Mesenchymal stem cell (in vitro differentiated cells and primary cell): Measurements from ENCODE around the gene ABLIM2.

Experiments used
- DNase-seq: peaks from one replicate; pipeline ENCODE4 v3.0.0-alpha.2; 2013
- H2AFZ ChIP-seq: one replicate; pipeline ENCODE4 v1.6.1; 2013; ENCODE audit warnings: low read depth, mild to moderate bottlenecking, control low read depth, inconsistent platforms, low read length, moderate library complexity
- H2AK5ac ChIP-seq: 2 replicates; pipeline ENCODE4 v1.6.1; 2013; ENCODE audit warnings: low read length, moderate library complexity, mild to moderate bottlenecking, inconsistent platforms; ENCODE audit not compliant: severe bottlenecking
- H2BK120ac ChIP-seq: one replicate; pipeline ENCODE4 v1.6.1; 2013; ENCODE audit warnings: low read depth, mild to moderate bottlenecking, inconsistent platforms, low read length, moderate library complexity
- H2BK12ac ChIP-seq, 2 experiments: one replicate each; pipeline ENCODE4 v1.6.1; 2013; ENCODE audit warnings: inconsistent platforms in 2 of 2, low read length in 2 of 2, mild to moderate bottlenecking in 2 of 2, moderate library complexity in 2 of 2, control low read depth in 1 of 2
- H2BK15ac ChIP-seq: one replicate; pipeline ENCODE4 v1.6.1; 2013; ENCODE audit warnings: mild to moderate bottlenecking, low read depth, inconsistent platforms; ENCODE audit not compliant: poor library complexity, severe bottlenecking
- H2BK5ac ChIP-seq: 2 replicates; pipeline ENCODE4 v1.6.1; 2013; ENCODE audit warnings: low read depth, mild to moderate bottlenecking, low read length, control low read depth, inconsistent platforms; ENCODE audit not compliant: poor library complexity, severe bottlenecking
- H3K14ac ChIP-seq, 2 experiments: one replicate each; pipeline ENCODE4 v1.6.1; 2013; ENCODE audit warnings: inconsistent platforms in 2 of 2, low read length in 2 of 2, control low read depth in 1 of 2, mild to moderate bottlenecking in 1 of 2, moderate library complexity in 1 of 2
- H3K18ac ChIP-seq, 2 experiments: one replicate each; pipeline ENCODE4 v1.6.1; 2013; ENCODE audit warnings: inconsistent platforms in 2 of 2, low read length in 2 of 2, control low read depth in 1 of 2, low read depth in 1 of 2, mild to moderate bottlenecking in 1 of 2
- H3K23ac ChIP-seq, 2 experiments: one replicate each; pipeline ENCODE4 v1.6.1; 2013; ENCODE audit warnings: inconsistent platforms in 2 of 2, low read length in 2 of 2, mild to moderate bottlenecking in 2 of 2, moderate library complexity in 2 of 2, control low read depth in 1 of 2
- H3K27ac ChIP-seq: 2 replicates; pipeline ENCODE4 v1.5.1; 2013; ENCODE audit warnings: mild to moderate bottlenecking, moderate library complexity, low read length, control low read depth, inconsistent platforms; ENCODE audit not compliant: poor library complexity, severe bottlenecking
- H3K27me3 ChIP-seq, 2 experiments: 2 replicates each; pipeline versions ENCODE4 v1.6.1 to v1.7.0; 2013; ENCODE audit warnings: low read length in 2 of 2, mild to moderate bottlenecking in 2 of 2, moderate library complexity in 2 of 2, control low read depth in 1 of 2, inconsistent platforms in 1 of 2; ENCODE audit not compliant: control insufficient read depth in 1 of 2, insufficient read depth in 1 of 2
- H3K36me3 ChIP-seq, 2 experiments: 2 replicates each; pipeline versions ENCODE4 v1.6.1 to v1.7.0; 2013; ENCODE audit warnings: low read length in 2 of 2, control low read depth in 1 of 2, inconsistent platforms in 1 of 2, low read depth in 1 of 2, mild to moderate bottlenecking in 1 of 2; ENCODE audit not compliant: insufficient read depth in 2 of 2, control insufficient read depth in 1 of 2
- H3K4ac ChIP-seq, 2 experiments: one replicate each; pipeline ENCODE4 v1.6.1; 2013; ENCODE audit warnings: inconsistent platforms in 2 of 2, low read length in 2 of 2, mild to moderate bottlenecking in 2 of 2, moderate library complexity in 2 of 2, control low read depth in 1 of 2, low read depth in 1 of 2
- H3K4me1 ChIP-seq: 2 replicates; pipeline ENCODE4 v1.6.1; 2013; ENCODE audit warnings: low read depth, low read length, control low read depth; ENCODE audit not compliant: control insufficient read depth, insufficient read depth
- H3K4me2 ChIP-seq: 2 replicates; pipeline ENCODE4 v1.6.1; 2013; ENCODE audit warnings: low read length, mild to moderate bottlenecking, inconsistent platforms; ENCODE audit not compliant: poor library complexity, severe bottlenecking
- H3K4me3 ChIP-seq, 2 experiments: 2 replicates each; pipeline versions ENCODE4 v1.5.1 to v1.7.0; 2013; ENCODE audit warnings: low read length in 2 of 2, mild to moderate bottlenecking in 2 of 2, control low read depth in 1 of 2, low read depth in 1 of 2; ENCODE audit not compliant: insufficient read depth in 1 of 2
- H3K79me1 ChIP-seq: replicated peaks from 2 replicates; pipeline ENCODE4 v1.6.1; 2013; ENCODE audit warnings: mild to moderate bottlenecking, control low read depth, low read length, inconsistent platforms; ENCODE audit not compliant: poor library complexity, severe bottlenecking
- H3K9ac ChIP-seq: 2 replicates; pipeline ENCODE4 v1.7.0; 2013; ENCODE audit warnings: mild to moderate bottlenecking, low read length, moderate library complexity
- H3K9me3 ChIP-seq: 2 replicates; pipeline ENCODE4 v1.7.0; 2013; ENCODE audit warnings: mild to moderate bottlenecking, low read length; ENCODE audit not compliant: control insufficient read depth
- H4K8ac ChIP-seq: one replicate; pipeline ENCODE4 v1.6.1; 2013; ENCODE audit warnings: inconsistent platforms, mild to moderate bottlenecking, low read length, moderate library complexity
- H4K91ac ChIP-seq: one replicate; pipeline ENCODE4 v1.6.1; 2013; ENCODE audit warnings: mild to moderate bottlenecking, low read length, inconsistent platforms
- WGBS: methylation state at CpG from one replicate; pipeline ENCODE4 v1.1.7; 2013; ENCODE audit warnings: mixed read lengths; 5-methylcytosine and 5-hydroxymethylcytosine counted together

ABLIM2 gene

GRCh38 chr4:7955393-7955792, 203.2 kb downstream of the ABLIM2 start:
- no peaks in the 10 kb centered on the region for H3K36me3 ChIP-seq
- no peak for DNase-seq
- H3K79me1 ChIP-seq = no peaks in the 10 kb centered on the region
- no peak overlapping the region for H4K8ac ChIP-seq
- no peak overlapping the region for H3K4me2 ChIP-seq
- H2BK15ac ChIP-seq = no peak overlapping the region
- H3K14ac ChIP-seq = no peak overlapping the region
- no peak overlapping the region for H2BK120ac ChIP-seq
- H3K27ac ChIP-seq = no peak overlapping the region
- H3K27me3 ChIP-seq = no peaks in the 10 kb centered on the region
- H3K18ac ChIP-seq = no peak overlapping the region
- H3K23ac ChIP-seq = no peak overlapping the region
- H2AK5ac ChIP-seq = no peak overlapping the region
- H3K4ac ChIP-seq = no peak overlapping the region
- H3K9me3 ChIP-seq = no peaks in the 10 kb centered on the region
- H3K4me3 ChIP-seq = no peak overlapping the region
- no peak overlapping the region for H2BK5ac ChIP-seq
- no peak overlapping the region for H4K91ac ChIP-seq
- WGBS = 98% methylated on average over 4 of the region's 4 CpGs
- peaks cover 12% of the 10 kb centered on the region for H3K4me1 ChIP-seq
- no peak overlapping the region for H2BK12ac ChIP-seq
- no peak overlapping the region for H3K9ac ChIP-seq
- H2AFZ ChIP-seq = no peak overlapping the region

DNA sequence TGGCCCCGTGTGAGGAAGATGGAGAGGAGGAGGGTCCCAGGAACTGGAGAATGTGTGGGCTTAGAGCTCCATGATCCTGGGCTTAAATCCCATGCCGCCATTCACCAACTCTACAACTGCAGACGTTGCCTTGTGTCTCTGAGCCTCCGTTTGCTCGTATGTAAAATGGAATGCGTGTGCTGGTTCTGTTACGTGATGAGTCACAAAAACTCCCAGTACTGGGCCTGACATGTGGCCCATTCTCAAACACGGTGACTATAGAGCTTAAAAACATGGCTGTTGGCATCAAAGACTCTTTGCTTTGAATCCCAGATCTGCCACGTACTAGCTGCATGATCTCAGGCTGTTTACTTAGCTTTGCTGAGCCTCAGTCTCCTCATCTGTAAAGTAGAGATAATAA, 206.0 kb downstream of the ABLIM2 start:
- H3K27ac ChIP-seq = no peak overlapping the region
- WGBS = 94% methylated on average over 9 of the region's 9 CpGs
- no peak overlapping the region for H3K4ac ChIP-seq
- no peaks in the 10 kb centered on the region for H3K9me3 ChIP-seq
- DNase-seq = no peak
- H3K14ac ChIP-seq = no peak overlapping the region
- H2BK15ac ChIP-seq = no peak overlapping the region
- H3K36me3 ChIP-seq = no peaks in the 10 kb centered on the region
- no peak overlapping the region for H2BK5ac ChIP-seq
- no peak overlapping the region for H2AFZ ChIP-seq
- H3K23ac ChIP-seq = no peak overlapping the region
- no peak overlapping the region for H3K4me3 ChIP-seq
- no peak overlapping the region for H2BK12ac ChIP-seq
- H4K8ac ChIP-seq = no peak overlapping the region
- H4K91ac ChIP-seq = no peak overlapping the region
- H3K4me1 ChIP-seq = peaks cover 6% of the 10 kb centered on the region
- H3K9ac ChIP-seq = no peak overlapping the region
- H3K27me3 ChIP-seq = no peaks in the 10 kb centered on the region
- H3K79me1 ChIP-seq = no peaks in the 10 kb centered on the region
- no peak overlapping the region for H2AK5ac ChIP-seq
- no peak overlapping the region for H3K4me2 ChIP-seq
- H2BK120ac ChIP-seq = no peak overlapping the region
- no peak overlapping the region for H3K18ac ChIP-seq

GRCh38 chr4:7950301-7951092, 208.1 kb downstream of the ABLIM2 start:
- H2BK15ac ChIP-seq = no peak overlapping the region
- H3K27me3 ChIP-seq = no peaks in the 10 kb centered on the region
- H4K8ac ChIP-seq = no peak overlapping the region
- 87% methylated on average over 18 of the region's 18 CpGs for WGBS
- H3K36me3 ChIP-seq = no peaks in the 10 kb centered on the region
- no peak overlapping the region for H3K27ac ChIP-seq
- H3K14ac ChIP-seq = no peak overlapping the region
- H4K91ac ChIP-seq = no peak overlapping the region
- no peak overlapping the region for H2BK120ac ChIP-seq
- DNase-seq = no peak
- peak overlapping the region in 1 of 2 experiments; percentile 24 for H2BK12ac ChIP-seq
- H3K9me3 ChIP-seq = no peaks in the 10 kb centered on the region
- H3K4me3 ChIP-seq = peak overlapping the region in 1 of 2 experiments; percentile 14
- no peak overlapping the region for H3K18ac ChIP-seq
- no peak overlapping the region for H3K23ac ChIP-seq
- no peak overlapping the region for H3K9ac ChIP-seq
- no peak overlapping the region for H2BK5ac ChIP-seq
- no peak overlapping the region for H2AFZ ChIP-seq
- H3K79me1 ChIP-seq = no peaks in the 10 kb centered on the region
- H2AK5ac ChIP-seq = no peak overlapping the region
- H3K4me2 ChIP-seq = no peak overlapping the region
- H3K4ac ChIP-seq = no peak overlapping the region
- peaks cover 1% of the 10 kb centered on the region for H3K4me1 ChIP-seq

- Histone ChIP-seq H2BK12ac (peak overlapping the region in 1 of 2 experiments; percentile 24), H3K36me3 (no peaks in the 10 kb centered on the region), H3K27ac (no peak overlapping the region), H3K9ac (no peak overlapping the region), H3K4ac (no peak overlapping the region), H2AFZ (no peak overlapping the region), H3K4me3 (no peak overlapping the region), H3K18ac (no peak overlapping the region), H2BK15ac (peak overlapping the region; percentile 2), H4K8ac (no peak overlapping the region), H3K27me3 (no peaks in the 10 kb centered on the region), H3K14ac (no peak overlapping the region), H2BK120ac (no peak overlapping the region), H3K4me2 (no peak overlapping the region), H3K79me1 (no peaks in the 10 kb centered on the region), H3K4me1 (peaks cover 1% of the 10 kb centered on the region), H2BK5ac (no peak overlapping the region), H4K91ac (no peak overlapping the region), H3K23ac (no peak overlapping the region), H3K9me3 (no peaks in the 10 kb centered on the region), H2AK5ac (peak overlapping the region; percentile 12)
- WGBS = 63% methylated on average over 4 of the region's 4 CpGs
- no peak for DNase-seq
Observed at GRCh38 chr4:7949759-7950158, 208.9 kb downstream of the ABLIM2 start.
